Activated T-cell treated with anti-CD3 and anti-CD28 coated beads, Interleukin-2, amount 50 U/mL, for 4 hours (primary cell): ENCODE results near the gene FNDC3B. TPM values are rescaled to one million over a fixed set of nuclear protein-coding genes. Genes with fewer than 3 reads are reported as not detected.
A peak's percentile ranks its signal among the peaks of the same experiment; 100 is the strongest.

Experiments
- ATAC-seq, 2 donors: fragments of 200-7000 bp; cut with Tn5 transposase; one replicate each; pipeline ENCODE4 v1.10.0; 2021
- DNase-seq: peaks from one replicate; pipeline ENCODE4 v3.0.0-alpha.2; 2020
- H3K27me3 Mint-ChIP-seq: one replicate; pipeline ENCODE4 v1.8.0; 2021; ENCODE audit warnings: low read depth, mixed read lengths
- H3K36me3 Mint-ChIP-seq: one replicate; pipeline ENCODE4 v1.8.0; 2022; ENCODE audit warnings: mixed read lengths; ENCODE audit not compliant: insufficient read depth
- H3K4me1 Mint-ChIP-seq: one replicate; pipeline ENCODE4 v1.8.0; 2021; ENCODE audit warnings: low read depth, mixed read lengths
- H3K4me3 Mint-ChIP-seq: one replicate; pipeline ENCODE4 v1.8.0; 2021; ENCODE audit warnings: mild to moderate bottlenecking, moderate library complexity, mixed read lengths
- H3K9me3 Mint-ChIP-seq: one replicate; pipeline ENCODE4 v1.8.0; 2021; ENCODE audit warnings: mixed read lengths
- total RNA-seq, 3 donors: library from RNA; stranded (reverse); gene quantifications; one replicate each; pipeline ENCODE4 v1.2.1, GENCODE V29; 2021

Gene FNDC3B
- total RNA-seq, 3 donors from 2014 or later, result 20.3 to 23.9 (median 21.2) TPM

DNA sequence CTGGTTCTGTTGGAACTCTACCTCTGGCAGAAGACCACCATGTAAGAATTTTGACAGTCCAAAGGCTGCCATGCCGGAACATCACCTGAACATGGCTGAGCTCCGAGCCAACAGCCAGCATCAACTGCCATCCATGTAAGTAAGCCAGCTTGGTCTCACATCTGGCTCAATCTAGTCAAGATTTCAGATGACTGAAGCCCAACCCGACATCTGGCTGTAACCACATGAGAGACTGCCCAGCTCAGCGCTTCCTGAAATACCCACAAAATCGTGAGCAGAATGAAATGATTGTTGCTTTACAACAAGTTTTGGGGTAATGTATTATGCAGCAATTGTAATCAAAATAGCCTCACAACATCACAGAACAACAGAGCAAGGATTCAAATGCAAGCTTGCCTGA is 375.9 kb downstream of the FNDC3B start:
- Mint-ChIP-seq H3K4me3 (no peak overlapping the region), H3K9me3 (no peaks in the 10 kb centered on the region), H3K4me1 (no peaks in the 10 kb centered on the region), H3K27me3 (peaks cover 34% of the 10 kb centered on the region), H3K36me3 (no peaks in the 10 kb centered on the region)
- no peak for DNase-seq
- no peak for ATAC-seq

DNA sequence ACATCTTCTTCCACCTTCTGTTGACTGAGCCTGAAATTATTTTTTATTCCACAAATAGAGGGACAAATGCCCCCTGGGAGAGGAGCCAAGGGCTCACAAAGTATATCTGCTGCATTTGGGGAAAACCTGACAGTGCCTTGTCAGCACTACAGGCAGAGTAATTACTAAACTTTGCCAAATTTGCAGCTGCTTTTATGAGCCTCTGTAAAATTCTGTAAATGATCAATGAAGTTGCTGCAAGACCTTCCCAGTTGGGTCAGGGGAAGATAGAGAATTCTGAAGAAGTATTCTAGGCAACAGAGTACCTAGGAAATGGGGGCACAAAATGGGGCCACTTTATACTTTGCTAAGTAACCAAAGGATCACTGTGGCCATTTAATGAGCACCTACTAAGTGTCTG is 398.3 kb downstream of the FNDC3B start:
- Mint-ChIP-seq H3K27me3 (peaks cover 26% of the 10 kb centered on the region), H3K9me3 (peaks cover 9% of the 10 kb centered on the region), H3K4me3 (no peak overlapping the region), H3K36me3 (no peaks in the 10 kb centered on the region), H3K4me1 (no peaks in the 10 kb centered on the region)
- DNase-seq (no peak), ATAC-seq (no peak)

DNA sequence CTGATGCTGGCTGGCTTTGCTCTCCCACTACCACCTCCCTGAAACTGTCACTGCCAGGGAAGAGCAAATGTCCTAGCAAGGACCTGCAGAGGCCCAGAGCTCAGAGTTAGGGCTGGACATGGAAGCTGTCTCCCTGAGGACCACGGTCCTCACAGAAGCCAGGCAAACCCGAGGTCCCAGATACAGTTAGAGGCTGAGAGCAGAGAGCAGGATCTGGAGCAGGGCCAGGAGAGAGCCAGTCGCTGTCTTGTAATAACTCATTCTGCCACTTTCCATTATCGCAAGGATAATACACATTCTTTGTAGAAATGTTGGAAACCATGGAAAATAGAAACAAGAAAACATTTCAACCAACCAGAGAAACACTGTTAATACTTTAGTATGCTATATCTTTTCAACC is 398.8 kb downstream of the FNDC3B start:
- Mint-ChIP-seq H3K27me3 (peaks cover 28% of the 10 kb centered on the region), H3K4me3 (no peak overlapping the region), H3K9me3 (peaks cover 7% of the 10 kb centered on the region), H3K36me3 (no peaks in the 10 kb centered on the region), H3K4me1 (no peaks in the 10 kb centered on the region)
- ATAC-seq (no peak), DNase-seq (no peak)

DNA sequence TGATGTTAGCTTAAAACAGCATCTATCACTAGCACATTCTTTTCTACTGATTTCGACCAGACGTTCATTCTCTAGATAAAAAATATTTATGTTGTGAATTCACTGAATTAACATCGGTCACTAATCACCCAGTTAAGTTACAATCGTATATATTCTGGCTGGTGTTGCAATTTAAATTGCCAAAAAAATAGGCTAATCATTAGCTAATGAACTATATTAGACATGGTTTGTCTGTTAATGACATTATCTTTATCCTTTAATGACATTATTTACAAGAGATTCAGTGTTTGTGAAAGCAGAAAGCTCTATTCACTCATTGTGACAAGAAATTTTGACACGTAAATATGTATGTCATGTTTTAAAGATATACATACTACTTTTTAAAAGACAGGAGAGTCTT is 402.2 kb downstream of the FNDC3B start:
- no peaks in the 10 kb centered on the region for H3K9me3 Mint-ChIP-seq
- peaks cover 47% of the 10 kb centered on the region for H3K27me3 Mint-ChIP-seq

GRCh38 chr3:172442606-172443005 is 403.2 kb downstream of the FNDC3B start:
- DNase-seq, result no peak
- peaks cover 9% of the 10 kb centered on the region for H3K4me1 Mint-ChIP-seq
- no peak overlapping the region for H3K4me3 Mint-ChIP-seq
- H3K27me3 Mint-ChIP-seq, result peaks cover 57% of the 10 kb centered on the region
- H3K36me3 Mint-ChIP-seq, result no peaks in the 10 kb centered on the region
- no peaks in the 10 kb centered on the region for H3K9me3 Mint-ChIP-seq
- no peak for ATAC-seq

More for the DNA sequence above, 402.2 kb downstream of the FNDC3B start:
- Mint-ChIP-seq H3K4me1 (no peaks in the 10 kb centered on the region), H3K36me3 (no peaks in the 10 kb centered on the region), H3K4me3 (no peak overlapping the region)
- ATAC-seq (no peak), DNase-seq (no peak)

GRCh38 chr3:172444821-172445220 is 405.4 kb downstream of the FNDC3B start:
- Mint-ChIP-seq H3K27me3 (peaks cover 69% of the 10 kb centered on the region), H3K4me3 (no peak overlapping the region), H3K36me3 (no peaks in the 10 kb centered on the region), H3K4me1 (peaks cover 30% of the 10 kb centered on the region), H3K9me3 (no peaks in the 10 kb centered on the region)
- ATAC-seq, result no peak
- DNase-seq, result no peak

DNA sequence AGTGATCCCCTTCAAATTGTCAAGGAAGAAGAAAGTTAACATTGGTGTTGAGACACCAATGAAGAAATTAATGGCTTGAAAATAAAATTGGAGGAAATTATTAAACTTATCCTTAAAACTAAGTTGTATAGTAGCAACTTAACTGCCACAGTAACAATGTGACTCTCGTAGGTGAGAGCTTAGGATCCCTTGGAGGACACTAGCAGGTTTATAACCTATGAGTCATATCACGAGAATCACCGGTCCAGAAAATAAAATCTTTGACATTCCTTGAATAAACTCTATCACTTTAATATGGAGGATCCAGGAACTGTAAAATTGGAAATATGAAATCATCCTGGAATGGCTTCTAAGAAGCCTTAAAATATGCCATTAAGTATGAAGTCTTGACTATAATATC is 406.8 kb downstream of the FNDC3B start:
- no peaks in the 10 kb centered on the region for H3K36me3 Mint-ChIP-seq
- H3K4me3 Mint-ChIP-seq, result no peak overlapping the region
- H3K9me3 Mint-ChIP-seq, result no peaks in the 10 kb centered on the region
- DNase-seq, result no peak
- peaks cover 67% of the 10 kb centered on the region for H3K27me3 Mint-ChIP-seq
- no peak for ATAC-seq
- peaks cover 32% of the 10 kb centered on the region for H3K4me1 Mint-ChIP-seq

GRCh38 chr3:172447611-172448579 is 408.5 kb downstream of the FNDC3B start, which contains the start of gene GHSR:
Gene GHSR, minus strand, starts transcription at chr3:172448456. Its CDS starts 43 bp downstream, at chr3:172448413.
- DNase-seq (no peak), ATAC-seq (peak; percentile 47 to 51)
- peaks cover 69% of the 10 kb centered on the region for H3K27me3 Mint-ChIP-seq
- peak within 1 kb of the TSS; percentile 66 for H3K4me3 Mint-ChIP-seq
- H3K4me1 Mint-ChIP-seq, result peaks cover 32% of the 10 kb centered on the region
- no peaks in the 10 kb centered on the region for H3K36me3 Mint-ChIP-seq
- H3K9me3 Mint-ChIP-seq, result no peaks in the 10 kb centered on the region

- Mint-ChIP-seq H3K27me3 (peaks cover 72% of the 10 kb centered on the region), H3K4me3 (no peak overlapping the region), H3K36me3 (no peaks in the 10 kb centered on the region), H3K4me1 (peaks cover 32% of the 10 kb centered on the region), H3K9me3 (no peaks in the 10 kb centered on the region)
- DNase-seq, result no peak
- ATAC-seq, result peak in 1 of 2 donors; percentile 15
These were observed 409.5 kb downstream of the FNDC3B start for GRCh38 chr3:172448661-172449465.

GRCh38 chr3:172449466-172450149 is 410.2 kb downstream of the FNDC3B start:
- Mint-ChIP-seq H3K4me1 (peaks cover 32% of the 10 kb centered on the region), H3K27me3 (peaks cover 75% of the 10 kb centered on the region), H3K4me3 (no peak overlapping the region), H3K9me3 (no peaks in the 10 kb centered on the region), H3K36me3 (no peaks in the 10 kb centered on the region)
- ATAC-seq, result peak in 1 of 2 donors; percentile 21
- no peak for DNase-seq

Other genes with a start within 250 kb of the FNDC3B start
- 1 to 10 TPM in 1 of 3 donors, under 1 TPM in 2; 0.52 to 1.3 (median 0.66) TPM for gene PLD1, start 229.1 kb upstream of the FNDC3B start, total RNA-seq
- gene TMEM212, start 196.2 kb upstream of the FNDC3B start, total RNA-seq, result not detected